ENCODE data around the gene KAT8. TPM values are rescaled to one million over a fixed set of nuclear protein-coding genes. Genes with fewer than 3 reads are reported as not detected.

Gene KAT8
- total and polyA plus RNA-seq, 2 of the 13 experiments (the other 11 are each of a cell fraction or from before 2014, with no cell fraction given), result 79.0 to 84.2 TPM

GRCh38 chr16:31073970-31074813, 43.3 kb upstream of the KAT8 start, which contains the start of the genes ZNF646 and ZNF668 (continued):
- TF ChIP-seq, protein P1, sequence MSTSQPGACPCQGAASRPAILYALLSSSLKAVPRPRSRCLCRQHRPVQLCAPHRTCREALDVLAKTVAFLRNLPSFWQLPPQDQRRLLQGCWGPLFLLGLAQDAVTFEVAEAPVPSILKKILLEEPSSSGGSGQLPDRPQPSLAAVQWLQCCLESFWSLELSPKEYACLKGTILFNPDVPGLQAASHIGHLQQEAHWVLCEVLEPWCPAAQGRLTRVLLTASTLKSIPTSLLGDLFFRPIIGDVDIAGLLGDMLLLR (CRISPR knock-in tag; IDR thresholded peaks at IDR 0.05), result no peak; the same call in 1 of the 2 replicates
- TF ChIP-seq REXO4 (CRISPR knock-in tag; IDR thresholded peaks at IDR 0.05; ENCODE audit: borderline replicate concordance) (no peak), ARID5B (CRISPR knock-in tag; IDR thresholded peaks at IDR 0.05) (peak; percentile 47), ZNF83 (CRISPR knock-in tag; IDR thresholded peaks at IDR 0.05; ENCODE audit: borderline replicate concordance) (peak; percentile 63; the same call in 1 of the 2 replicates), ZNF496 (CRISPR knock-in tag; IDR thresholded peaks at IDR 0.05; ENCODE audit: insufficient replicate concordance) (no peak), SP1 (IDR thresholded peaks at IDR 0.05) (no peak), SP1 (CRISPR knock-in tag; IDR thresholded peaks at IDR 0.05) (peak; percentile 100), DPF2 (CRISPR knock-in tag; IDR thresholded peaks at IDR 0.05; ENCODE audit: borderline replicate concordance, low read depth) (0 out of 2 replicates have a peak, but pooled peaks have one; percentile 14), FUBP1 (CRISPR knock-in tag; IDR thresholded peaks at IDR 0.05; ENCODE audit: borderline replicate concordance) (no peak), SOX6 (IDR thresholded peaks at IDR 0.05) (no peak), SOX6 (CRISPR knock-in tag; IDR thresholded peaks at IDR 0.05) (peak; percentile 78), POLR2A (IDR thresholded peaks at IDR 0.05; ENCODE audit: insufficient read depth in 1 of 2, low read depth in 2 of 2, low read length in 2 of 2) (peak; percentile 84 to 90), ZNF124 (CRISPR knock-in tag; IDR thresholded peaks at IDR 0.05) (peak; percentile 90), ZNF30 (CRISPR knock-in tag; IDR thresholded peaks at IDR 0.05) (peak; percentile 64; the same call in 1 of the 2 replicates), MIXL1 (CRISPR knock-in tag; IDR thresholded peaks at IDR 0.05) (peak; percentile 84), CEBPB (IDR thresholded peaks at IDR 0.05; ENCODE audit: borderline replicate concordance, low read depth, low read length) (no peak), RFX5 (IDR thresholded peaks at IDR 0.05; ENCODE audit: low read depth, low read length) (no peak), MLLT10 (CRISPR knock-in tag; IDR thresholded peaks at IDR 0.05) (no peak), ZFAT (CRISPR knock-in tag; conservative IDR thresholded peaks at IDR 0.05) (no peak), ZNF773 (CRISPR knock-in tag; IDR thresholded peaks at IDR 0.05; ENCODE audit: borderline replicate concordance) (peak; percentile 51; the same call in 1 of the 2 replicates), NFIB (CRISPR knock-in tag; IDR thresholded peaks at IDR 0.05; ENCODE audit: borderline replicate concordance) (no peak), ZFP37 (CRISPR knock-in tag; IDR thresholded peaks at IDR 0.05; ENCODE audit: borderline replicate concordance) (peak; percentile 65; the same call in 1 of the 2 replicates), ZNF468 (CRISPR knock-in tag; IDR thresholded peaks at IDR 0.05) (no peak), CBX5 (CRISPR knock-in tag; IDR thresholded peaks at IDR 0.05; ENCODE audit: borderline replicate concordance) (peak; percentile 57; the same call in 1 of the 2 replicates)

All from HepG2 (cell line).